Peyer's patch (tissue), 4 donors: ENCODE measurements around the gene PASK.

Experiments
- POLR2A ChIP-seq, 2 donors: fragments of 450-650 bp; IDR thresholded peaks; one replicate each; pipeline ENCODE4 v1.5.1; 2017; ENCODE audit warnings: antibody characterized with exemption in 2 of 2, mild to moderate bottlenecking in 2 of 2, moderate library complexity in 2 of 2
- TF ChIP-seq, protein P1 (sequence below), 6 experiments: fragments of 450-650 bp in 4 of 6; fragments of 200-600 bp in 2 of 6; sonication (generic) in 1 of 6; IDR thresholded peaks; one replicate each; pipeline ENCODE4 v1.5.1; 2017 to 2019; ENCODE audit warnings: antibody characterized with exemption in 6 of 6, mild to moderate bottlenecking in 3 of 6, moderate library complexity in 1 of 6

DNA sequence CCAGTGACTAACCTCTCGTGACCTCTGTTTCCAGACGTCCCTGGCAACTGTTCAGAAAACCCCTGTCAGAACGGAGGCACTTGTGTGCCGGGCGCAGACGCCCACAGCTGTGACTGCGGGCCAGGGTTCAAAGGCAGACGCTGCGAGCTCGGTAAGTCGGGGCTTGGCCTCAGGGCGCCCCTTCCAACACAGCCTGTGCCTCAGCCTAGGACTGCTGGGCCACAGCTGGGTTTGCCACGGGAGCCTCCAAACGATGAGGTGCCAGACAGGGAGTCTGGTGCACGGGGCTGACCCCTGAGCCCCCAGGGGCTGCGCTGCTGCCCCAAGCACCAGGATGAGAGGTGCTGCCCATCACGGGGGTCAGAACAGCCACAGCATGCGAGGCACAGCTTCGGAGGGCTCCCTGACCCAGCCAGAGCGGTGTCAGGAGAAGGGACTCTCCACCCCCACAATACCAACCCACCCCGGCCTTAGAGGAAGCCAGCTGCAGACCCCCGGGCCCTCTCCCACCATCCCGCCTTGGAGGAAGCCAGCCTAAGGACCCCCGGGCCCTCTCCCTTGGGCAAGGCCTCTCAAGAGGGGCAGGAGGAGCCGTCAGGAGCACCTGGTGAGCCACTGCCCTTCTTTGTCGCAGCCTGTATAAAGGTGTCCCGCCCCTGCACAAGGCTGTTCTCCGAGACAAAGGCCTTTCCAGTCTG, 67.5 kb downstream of the PASK start:
- TF ChIP-seq, protein P1, sequence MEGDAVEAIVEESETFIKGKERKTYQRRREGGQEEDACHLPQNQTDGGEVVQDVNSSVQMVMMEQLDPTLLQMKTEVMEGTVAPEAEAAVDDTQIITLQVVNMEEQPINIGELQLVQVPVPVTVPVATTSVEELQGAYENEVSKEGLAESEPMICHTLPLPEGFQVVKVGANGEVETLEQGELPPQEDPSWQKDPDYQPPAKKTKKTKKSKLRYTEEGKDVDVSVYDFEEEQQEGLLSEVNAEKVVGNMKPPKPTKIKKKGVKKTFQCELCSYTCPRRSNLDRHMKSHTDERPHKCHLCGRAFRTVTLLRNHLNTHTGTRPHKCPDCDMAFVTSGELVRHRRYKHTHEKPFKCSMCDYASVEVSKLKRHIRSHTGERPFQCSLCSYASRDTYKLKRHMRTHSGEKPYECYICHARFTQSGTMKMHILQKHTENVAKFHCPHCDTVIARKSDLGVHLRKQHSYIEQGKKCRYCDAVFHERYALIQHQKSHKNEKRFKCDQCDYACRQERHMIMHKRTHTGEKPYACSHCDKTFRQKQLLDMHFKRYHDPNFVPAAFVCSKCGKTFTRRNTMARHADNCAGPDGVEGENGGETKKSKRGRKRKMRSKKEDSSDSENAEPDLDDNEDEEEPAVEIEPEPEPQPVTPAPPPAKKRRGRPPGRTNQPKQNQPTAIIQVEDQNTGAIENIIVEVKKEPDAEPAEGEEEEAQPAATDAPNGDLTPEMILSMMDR (IDR thresholded peaks at IDR 0.05): no peak
- TF ChIP-seq POLR2A (IDR thresholded peaks at IDR 0.05): no peak
